ENCODE data around the gene SYT8. TPM values are rescaled to one million over a fixed set of nuclear protein-coding genes. Genes with fewer than 3 reads are reported as not detected.

Gene SYT8
- total and polyA plus RNA-seq, 2 experiments from 2014 or later, result not detected

DNA sequence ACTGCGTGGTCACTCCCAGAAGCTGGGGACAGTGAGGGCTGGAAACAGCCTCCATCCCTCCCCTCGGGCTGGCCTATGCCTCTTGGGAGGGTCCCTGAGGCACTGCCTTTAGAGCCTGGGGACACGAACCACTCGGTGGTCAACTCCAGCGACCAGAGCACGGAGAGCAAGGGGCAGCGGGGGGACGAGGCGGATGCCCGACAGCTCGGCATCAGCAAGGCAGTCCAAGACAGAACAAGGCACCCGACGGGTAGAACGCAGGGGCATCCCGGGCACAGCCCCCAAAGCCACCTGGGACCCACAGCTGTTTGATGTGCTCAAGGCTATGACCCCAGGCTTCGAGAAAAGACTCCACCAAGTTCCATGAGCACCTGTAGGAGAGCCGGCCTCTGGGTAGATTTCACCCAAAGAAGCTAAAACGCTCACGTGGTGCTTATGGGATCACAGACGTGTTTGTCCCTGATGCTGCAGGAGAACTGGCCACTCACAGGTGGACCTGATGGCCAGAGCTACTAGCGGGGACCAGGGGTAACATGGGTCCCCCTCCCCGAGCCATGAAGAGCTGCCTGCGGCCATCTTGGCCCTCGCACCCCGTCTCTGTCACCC is 17.6 kb downstream of the SYT8 start:
- H3K36me3 ChIP-seq (ENCODE audit: insufficient read depth), result no peaks in the 10 kb centered on the region
- H3F3A ChIP-seq (replicated peaks; ENCODE audit: low read depth), result no peaks in the 10 kb centered on the region
- no peak overlapping the region for H3K4me3 ChIP-seq
- no peak overlapping the region for H3K27ac ChIP-seq (ENCODE audit: low read depth)
- H3K27me3 Mint-ChIP-seq (ENCODE audit: insufficient read depth, low read depth, poor library complexity), result peaks cover 4% of the 10 kb centered on the region
- no peak overlapping the region for H2AFZ ChIP-seq
- TF ChIP-seq NANOG (IDR thresholded peaks at IDR 0.05; ENCODE audit: borderline replicate concordance) (no peak), CREB1 (CRISPR knock-in tag; IDR thresholded peaks at IDR 0.05; ENCODE audit: low read depth) (no peak), EZH2phosphoT487 (IDR thresholded peaks at IDR 0.05; ENCODE audit: unreplicated experiment) (no peak), ZNF331 (CRISPR knock-in tag; IDR thresholded peaks at IDR 0.05; ENCODE audit: low read depth) (no peak), EZH2 (IDR thresholded peaks at IDR 0.05; ENCODE audit: low read depth, unreplicated experiment) (no peak), JUNB (IDR thresholded peaks at IDR 0.05; ENCODE audit: unreplicated experiment) (no peak), POLR2AphosphoS5 (IDR thresholded peaks at IDR 0.05; ENCODE audit: low read depth) (no peak), STAT1 (IDR thresholded peaks at IDR 0.05; ENCODE audit: unreplicated experiment) (no peak), ZNF114 (CRISPR knock-in tag; IDR thresholded peaks at IDR 0.05) (no peak)
- TF ChIP-seq, protein P1, sequence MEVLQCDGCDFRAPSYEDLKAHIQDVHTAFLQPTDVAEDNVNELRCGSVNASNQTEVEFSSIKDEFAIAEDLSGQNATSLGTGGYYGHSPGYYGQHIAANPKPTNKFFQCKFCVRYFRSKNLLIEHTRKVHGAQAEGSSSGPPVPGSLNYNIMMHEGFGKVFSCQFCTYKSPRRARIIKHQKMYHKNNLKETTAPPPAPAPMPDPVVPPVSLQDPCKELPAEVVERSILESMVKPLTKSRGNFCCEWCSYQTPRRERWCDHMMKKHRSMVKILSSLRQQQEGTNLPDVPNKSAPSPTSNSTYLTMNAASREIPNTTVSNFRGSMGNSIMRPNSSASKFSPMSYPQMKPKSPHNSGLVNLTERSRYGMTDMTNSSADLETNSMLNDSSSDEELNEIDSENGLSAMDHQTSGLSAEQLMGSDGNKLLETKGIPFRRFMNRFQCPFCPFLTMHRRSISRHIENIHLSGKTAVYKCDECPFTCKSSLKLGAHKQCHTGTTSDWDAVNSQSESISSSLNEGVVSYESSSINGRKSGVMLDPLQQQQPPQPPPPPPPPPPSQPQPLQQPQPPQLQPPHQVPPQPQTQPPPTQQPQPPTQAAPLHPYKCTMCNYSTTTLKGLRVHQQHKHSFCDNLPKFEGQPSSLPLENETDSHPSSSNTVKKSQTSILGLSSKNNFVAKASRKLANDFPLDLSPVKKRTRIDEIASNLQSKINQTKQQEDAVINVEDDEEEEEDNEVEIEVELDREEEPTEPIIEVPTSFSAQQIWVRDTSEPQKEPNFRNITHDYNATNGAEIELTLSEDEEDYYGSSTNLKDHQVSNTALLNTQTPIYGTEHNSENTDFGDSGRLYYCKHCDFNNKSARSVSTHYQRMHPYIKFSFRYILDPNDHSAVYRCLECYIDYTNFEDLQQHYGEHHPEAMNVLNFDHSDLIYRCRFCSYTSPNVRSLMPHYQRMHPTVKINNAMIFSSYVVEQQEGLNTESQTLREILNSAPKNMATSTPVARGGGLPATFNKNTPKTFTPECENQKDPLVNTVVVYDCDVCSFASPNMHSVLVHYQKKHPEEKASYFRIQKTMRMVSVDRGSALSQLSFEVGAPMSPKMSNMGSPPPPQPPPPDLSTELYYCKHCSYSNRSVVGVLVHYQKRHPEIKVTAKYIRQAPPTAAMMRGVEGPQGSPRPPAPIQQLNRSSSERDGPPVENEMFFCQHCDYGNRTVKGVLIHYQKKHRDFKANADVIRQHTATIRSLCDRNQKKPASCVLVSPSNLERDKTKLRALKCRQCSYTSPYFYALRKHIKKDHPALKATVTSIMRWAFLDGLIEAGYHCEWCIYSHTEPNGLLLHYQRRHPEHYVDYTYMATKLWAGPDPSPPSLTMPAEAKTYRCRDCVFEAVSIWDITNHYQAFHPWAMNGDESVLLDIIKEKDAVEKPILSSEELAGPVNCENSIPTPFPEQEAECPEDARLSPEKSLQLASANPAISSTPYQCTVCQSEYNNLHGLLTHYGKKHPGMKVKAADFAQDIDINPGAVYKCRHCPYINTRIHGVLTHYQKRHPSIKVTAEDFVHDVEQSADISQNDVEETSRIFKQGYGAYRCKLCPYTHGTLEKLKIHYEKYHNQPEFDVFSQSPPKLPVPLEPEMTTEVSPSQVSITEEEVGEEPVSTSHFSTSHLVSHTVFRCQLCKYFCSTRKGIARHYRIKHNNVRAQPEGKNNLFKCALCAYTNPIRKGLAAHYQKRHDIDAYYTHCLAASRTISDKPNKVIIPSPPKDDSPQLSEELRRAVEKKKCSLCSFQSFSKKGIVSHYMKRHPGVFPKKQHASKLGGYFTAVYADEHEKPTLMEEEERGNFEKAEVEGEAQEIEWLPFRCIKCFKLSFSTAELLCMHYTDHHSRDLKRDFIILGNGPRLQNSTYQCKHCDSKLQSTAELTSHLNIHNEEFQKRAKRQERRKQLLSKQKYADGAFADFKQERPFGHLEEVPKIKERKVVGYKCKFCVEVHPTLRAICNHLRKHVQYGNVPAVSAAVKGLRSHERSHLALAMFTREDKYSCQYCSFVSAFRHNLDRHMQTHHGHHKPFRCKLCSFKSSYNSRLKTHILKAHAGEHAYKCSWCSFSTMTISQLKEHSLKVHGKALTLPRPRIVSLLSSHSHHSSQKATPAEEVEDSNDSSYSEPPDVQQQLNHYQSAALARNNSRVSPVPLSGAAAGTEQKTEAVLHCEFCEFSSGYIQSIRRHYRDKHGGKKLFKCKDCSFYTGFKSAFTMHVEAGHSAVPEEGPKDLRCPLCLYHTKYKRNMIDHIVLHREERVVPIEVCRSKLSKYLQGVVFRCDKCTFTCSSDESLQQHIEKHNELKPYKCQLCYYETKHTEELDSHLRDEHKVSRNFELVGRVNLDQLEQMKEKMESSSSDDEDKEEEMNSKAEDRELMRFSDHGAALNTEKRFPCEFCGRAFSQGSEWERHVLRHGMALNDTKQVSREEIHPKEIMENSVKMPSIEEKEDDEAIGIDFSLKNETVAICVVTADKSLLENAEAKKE (CRISPR knock-in tag; IDR thresholded peaks at IDR 0.05), result no peak
- TF ChIP-seq, protein P2, sequence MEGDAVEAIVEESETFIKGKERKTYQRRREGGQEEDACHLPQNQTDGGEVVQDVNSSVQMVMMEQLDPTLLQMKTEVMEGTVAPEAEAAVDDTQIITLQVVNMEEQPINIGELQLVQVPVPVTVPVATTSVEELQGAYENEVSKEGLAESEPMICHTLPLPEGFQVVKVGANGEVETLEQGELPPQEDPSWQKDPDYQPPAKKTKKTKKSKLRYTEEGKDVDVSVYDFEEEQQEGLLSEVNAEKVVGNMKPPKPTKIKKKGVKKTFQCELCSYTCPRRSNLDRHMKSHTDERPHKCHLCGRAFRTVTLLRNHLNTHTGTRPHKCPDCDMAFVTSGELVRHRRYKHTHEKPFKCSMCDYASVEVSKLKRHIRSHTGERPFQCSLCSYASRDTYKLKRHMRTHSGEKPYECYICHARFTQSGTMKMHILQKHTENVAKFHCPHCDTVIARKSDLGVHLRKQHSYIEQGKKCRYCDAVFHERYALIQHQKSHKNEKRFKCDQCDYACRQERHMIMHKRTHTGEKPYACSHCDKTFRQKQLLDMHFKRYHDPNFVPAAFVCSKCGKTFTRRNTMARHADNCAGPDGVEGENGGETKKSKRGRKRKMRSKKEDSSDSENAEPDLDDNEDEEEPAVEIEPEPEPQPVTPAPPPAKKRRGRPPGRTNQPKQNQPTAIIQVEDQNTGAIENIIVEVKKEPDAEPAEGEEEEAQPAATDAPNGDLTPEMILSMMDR (conservative IDR thresholded peaks at IDR 0.05; ENCODE audit: low read depth in 2 of 2), result no peak
- TF ChIP-seq, protein P3, sequence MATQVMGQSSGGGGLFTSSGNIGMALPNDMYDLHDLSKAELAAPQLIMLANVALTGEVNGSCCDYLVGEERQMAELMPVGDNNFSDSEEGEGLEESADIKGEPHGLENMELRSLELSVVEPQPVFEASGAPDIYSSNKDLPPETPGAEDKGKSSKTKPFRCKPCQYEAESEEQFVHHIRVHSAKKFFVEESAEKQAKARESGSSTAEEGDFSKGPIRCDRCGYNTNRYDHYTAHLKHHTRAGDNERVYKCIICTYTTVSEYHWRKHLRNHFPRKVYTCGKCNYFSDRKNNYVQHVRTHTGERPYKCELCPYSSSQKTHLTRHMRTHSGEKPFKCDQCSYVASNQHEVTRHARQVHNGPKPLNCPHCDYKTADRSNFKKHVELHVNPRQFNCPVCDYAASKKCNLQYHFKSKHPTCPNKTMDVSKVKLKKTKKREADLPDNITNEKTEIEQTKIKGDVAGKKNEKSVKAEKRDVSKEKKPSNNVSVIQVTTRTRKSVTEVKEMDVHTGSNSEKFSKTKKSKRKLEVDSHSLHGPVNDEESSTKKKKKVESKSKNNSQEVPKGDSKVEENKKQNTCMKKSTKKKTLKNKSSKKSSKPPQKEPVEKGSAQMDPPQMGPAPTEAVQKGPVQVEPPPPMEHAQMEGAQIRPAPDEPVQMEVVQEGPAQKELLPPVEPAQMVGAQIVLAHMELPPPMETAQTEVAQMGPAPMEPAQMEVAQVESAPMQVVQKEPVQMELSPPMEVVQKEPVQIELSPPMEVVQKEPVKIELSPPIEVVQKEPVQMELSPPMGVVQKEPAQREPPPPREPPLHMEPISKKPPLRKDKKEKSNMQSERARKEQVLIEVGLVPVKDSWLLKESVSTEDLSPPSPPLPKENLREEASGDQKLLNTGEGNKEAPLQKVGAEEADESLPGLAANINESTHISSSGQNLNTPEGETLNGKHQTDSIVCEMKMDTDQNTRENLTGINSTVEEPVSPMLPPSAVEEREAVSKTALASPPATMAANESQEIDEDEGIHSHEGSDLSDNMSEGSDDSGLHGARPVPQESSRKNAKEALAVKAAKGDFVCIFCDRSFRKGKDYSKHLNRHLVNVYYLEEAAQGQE (IDR thresholded peaks at IDR 0.05; ENCODE audit: unreplicated experiment), result no peak
- TF ChIP-seq, protein P4, sequence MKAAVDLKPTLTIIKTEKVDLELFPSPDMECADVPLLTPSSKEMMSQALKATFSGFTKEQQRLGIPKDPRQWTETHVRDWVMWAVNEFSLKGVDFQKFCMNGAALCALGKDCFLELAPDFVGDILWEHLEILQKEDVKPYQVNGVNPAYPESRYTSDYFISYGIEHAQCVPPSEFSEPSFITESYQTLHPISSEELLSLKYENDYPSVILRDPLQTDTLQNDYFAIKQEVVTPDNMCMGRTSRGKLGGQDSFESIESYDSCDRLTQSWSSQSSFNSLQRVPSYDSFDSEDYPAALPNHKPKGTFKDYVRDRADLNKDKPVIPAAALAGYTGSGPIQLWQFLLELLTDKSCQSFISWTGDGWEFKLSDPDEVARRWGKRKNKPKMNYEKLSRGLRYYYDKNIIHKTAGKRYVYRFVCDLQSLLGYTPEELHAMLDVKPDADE (IDR thresholded peaks at IDR 0.05), result no peak
- H3K4me3 Mint-ChIP-seq, result no peak overlapping the region
- H3K4me1 Mint-ChIP-seq, result no peaks in the 10 kb centered on the region
- no peak overlapping the region for H3K27ac Mint-ChIP-seq
- no peaks in the 10 kb centered on the region for H3K79me2 ChIP-seq (replicated peaks; ENCODE audit: insufficient read depth)
- H3K4me1 ChIP-seq (ENCODE audit: insufficient read depth), result no peaks in the 10 kb centered on the region
- H3K4me2 ChIP-seq, result no peak overlapping the region
- no peak for DNase-seq (ENCODE audit: low spot score)
- no peaks in the 10 kb centered on the region for H3K9me2 ChIP-seq (ENCODE audit: insufficient read depth)
- H3K36me3 Mint-ChIP-seq (ENCODE audit: low read depth), result no peaks in the 10 kb centered on the region
- no peaks in the 10 kb centered on the region for H3K27me3 ChIP-seq (ENCODE audit: insufficient read depth)
- no peak for ATAC-seq
- no peaks in the 10 kb centered on the region for H3K9me3 Mint-ChIP-seq
- no peaks in the 10 kb centered on the region for H4K20me1 ChIP-seq (replicated peaks; ENCODE audit: insufficient read depth)

All from GM23338 (cell line).